Tibial artery (tissue), 4 donors: ENCODE data around the gene TLN1.
A peak's percentile ranks its signal among the peaks of the same experiment; 100 is the strongest.

Experiments
- DNase-seq, 2 donors: peaks; one replicate each; pipeline ENCODE4 v3.0.0-alpha.2; 2019
- H3K27ac ChIP-seq, 2 donors: fragments of 200-600 bp; sonication (generic) in 1 of 2; 1 replicate in 1 of 2; 2 replicates in 1 of 2; pipeline ENCODE4 v1.5.1; 2018 to 2019; ENCODE audit warnings: mild to moderate bottlenecking in 1 of 2
- H3K27me3 ChIP-seq, 2 donors: fragments of 200-600 bp; sonication (generic) in 1 of 2; one replicate each; pipeline versions ENCODE4 v1.5.1 to v1.6.0; 2016 to 2019
- H3K36me3 ChIP-seq, 3 donors: fragments of 200-600 bp; sonication (generic) in 2 of 3; one replicate each; pipeline ENCODE4 v1.5.1; 2016 to 2019; ENCODE audit warnings: mild to moderate bottlenecking in 2 of 3
- H3K4me1 ChIP-seq, 4 donors: fragments of 200-600 bp; sonication (generic) in 2 of 4; 1 replicate in 3 of 4; 2 replicates in 1 of 4; pipeline ENCODE4 v1.5.1; 2016 to 2019
- H3K4me3 ChIP-seq, 2 donors: fragments of 200-600 bp; sonication (generic) in 1 of 2; 1 replicate in 1 of 2; 2 replicates in 1 of 2; pipeline ENCODE4 v1.5.1; 2018 to 2019; ENCODE audit warnings: mild to moderate bottlenecking in 2 of 2
- H3K9me3 ChIP-seq, 3 donors: fragments of 200-600 bp; sonication (generic) in 1 of 3; one replicate each; pipeline ENCODE4 v1.5.1; 2016 to 2019
- intact Hi-C: fragments of 100-400 bp; cut with DNase I; formaldehyde crosslinking; loops from one replicate; pipeline ENCODE4 v1.15.0; 2023; ENCODE audit warnings: low total_unique reads
- TF ChIP-seq, protein P1 (sequence below), 2 experiments: fragments of 200-600 bp in 1 of 2; fragments of 450-650 bp in 1 of 2; IDR thresholded peaks; one replicate each; pipeline ENCODE4 v1.5.1; 2017 to 2019; ENCODE audit warnings: antibody characterized with exemption in 2 of 2, mild to moderate bottlenecking in 1 of 2, moderate library complexity in 1 of 2

Gene TLN1

DNA sequence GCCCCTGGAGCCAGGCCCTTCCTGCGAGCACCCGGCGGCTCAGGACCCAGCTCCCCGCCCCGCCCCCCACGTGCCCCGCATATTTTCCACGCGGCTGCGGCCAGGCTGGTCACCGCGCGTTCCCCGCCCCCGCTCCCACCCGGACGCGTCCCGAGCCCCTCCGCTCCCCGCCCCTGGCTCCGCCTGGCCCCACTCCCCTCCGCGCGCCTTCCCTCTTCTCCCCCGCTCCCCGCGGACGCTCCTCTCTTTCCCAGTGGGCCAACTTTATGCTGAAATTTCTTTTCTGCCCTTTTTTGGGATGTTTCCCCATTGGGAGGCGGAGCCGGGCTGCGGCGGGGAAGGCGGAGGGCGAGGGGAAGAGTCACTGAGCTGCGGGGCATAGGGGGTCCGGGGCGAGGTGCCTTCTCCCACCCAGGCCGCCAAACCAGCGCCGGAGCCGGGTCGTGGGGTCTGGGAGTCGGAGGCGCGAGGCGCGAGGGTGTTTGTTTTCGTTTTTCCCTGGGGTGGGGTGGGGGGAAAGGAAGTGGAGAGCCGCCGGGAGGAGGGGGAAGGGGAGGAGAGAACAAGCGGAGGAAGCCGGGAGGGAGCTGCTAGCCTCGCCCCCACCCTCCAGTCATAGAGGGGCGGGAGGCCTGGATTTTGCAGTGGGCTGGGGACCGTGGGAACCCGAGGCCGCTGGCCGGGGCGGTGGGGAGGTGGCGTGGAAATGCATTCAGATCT lies 41.2 kb downstream of the TLN1 start:
- peak overlapping the region; percentile 96 to 97 for H3K27ac ChIP-seq
- TF ChIP-seq, protein P1, sequence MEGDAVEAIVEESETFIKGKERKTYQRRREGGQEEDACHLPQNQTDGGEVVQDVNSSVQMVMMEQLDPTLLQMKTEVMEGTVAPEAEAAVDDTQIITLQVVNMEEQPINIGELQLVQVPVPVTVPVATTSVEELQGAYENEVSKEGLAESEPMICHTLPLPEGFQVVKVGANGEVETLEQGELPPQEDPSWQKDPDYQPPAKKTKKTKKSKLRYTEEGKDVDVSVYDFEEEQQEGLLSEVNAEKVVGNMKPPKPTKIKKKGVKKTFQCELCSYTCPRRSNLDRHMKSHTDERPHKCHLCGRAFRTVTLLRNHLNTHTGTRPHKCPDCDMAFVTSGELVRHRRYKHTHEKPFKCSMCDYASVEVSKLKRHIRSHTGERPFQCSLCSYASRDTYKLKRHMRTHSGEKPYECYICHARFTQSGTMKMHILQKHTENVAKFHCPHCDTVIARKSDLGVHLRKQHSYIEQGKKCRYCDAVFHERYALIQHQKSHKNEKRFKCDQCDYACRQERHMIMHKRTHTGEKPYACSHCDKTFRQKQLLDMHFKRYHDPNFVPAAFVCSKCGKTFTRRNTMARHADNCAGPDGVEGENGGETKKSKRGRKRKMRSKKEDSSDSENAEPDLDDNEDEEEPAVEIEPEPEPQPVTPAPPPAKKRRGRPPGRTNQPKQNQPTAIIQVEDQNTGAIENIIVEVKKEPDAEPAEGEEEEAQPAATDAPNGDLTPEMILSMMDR (IDR thresholded peaks at IDR 0.05) = no peak
- peak overlapping the region; percentile 93 to 94 for H3K4me3 ChIP-seq
- intact Hi-C loops = loop anchor here (5.0 kb wide), 1 partner anchor 37 kb away; no protein-coding TSS in a partner anchor
- no peaks in the 10 kb centered on the region for H3K27me3 ChIP-seq
- H3K36me3 ChIP-seq = peaks cover 30 to 38% (median 36%) of the 10 kb centered on the region in 3 donors
- H3K4me1 ChIP-seq = peaks cover 0 to 52% (median 16%) of the 10 kb centered on the region in 4 donors
- no peaks in the 10 kb centered on the region for H3K9me3 ChIP-seq
- peak; percentile 80 to 96 for DNase-seq

DNA sequence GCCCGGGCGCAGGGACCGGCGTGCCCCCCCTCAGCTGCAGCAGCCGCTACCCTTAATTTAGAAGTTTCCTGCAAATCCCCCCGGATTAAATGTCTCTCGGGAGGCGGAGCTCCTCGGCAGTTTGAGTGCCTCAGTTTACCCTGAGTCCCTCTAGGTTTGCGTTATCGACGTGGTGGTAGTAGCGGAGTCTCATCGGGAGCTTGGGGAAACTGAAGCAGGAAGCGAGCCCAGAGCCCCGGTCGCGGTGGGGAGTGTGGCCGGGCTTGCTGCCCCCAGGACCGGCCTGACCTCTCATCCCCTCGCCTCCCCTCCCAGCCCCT lies 41.7 kb downstream of the TLN1 start:
- Histone ChIP-seq H3K4me3 (peak overlapping the region; percentile 93 to 94), H3K9me3 (no peaks in the 10 kb centered on the region), H3K27me3 (no peaks in the 10 kb centered on the region), H3K4me1 (peaks cover 0 to 52% (median 16%) of the 10 kb centered on the region in 4 donors), H3K36me3 (peaks cover 35 to 42% (median 41%) of the 10 kb centered on the region in 3 donors), H3K27ac (peak overlapping the region; percentile 96 to 97)
- intact Hi-C loops = loop anchor here (5.0 kb wide), 1 partner anchor 37 kb away; no protein-coding TSS in a partner anchor
- DNase-seq = no peak
- TF ChIP-seq, protein P1 (IDR thresholded peaks at IDR 0.05) = no peak

DNA sequence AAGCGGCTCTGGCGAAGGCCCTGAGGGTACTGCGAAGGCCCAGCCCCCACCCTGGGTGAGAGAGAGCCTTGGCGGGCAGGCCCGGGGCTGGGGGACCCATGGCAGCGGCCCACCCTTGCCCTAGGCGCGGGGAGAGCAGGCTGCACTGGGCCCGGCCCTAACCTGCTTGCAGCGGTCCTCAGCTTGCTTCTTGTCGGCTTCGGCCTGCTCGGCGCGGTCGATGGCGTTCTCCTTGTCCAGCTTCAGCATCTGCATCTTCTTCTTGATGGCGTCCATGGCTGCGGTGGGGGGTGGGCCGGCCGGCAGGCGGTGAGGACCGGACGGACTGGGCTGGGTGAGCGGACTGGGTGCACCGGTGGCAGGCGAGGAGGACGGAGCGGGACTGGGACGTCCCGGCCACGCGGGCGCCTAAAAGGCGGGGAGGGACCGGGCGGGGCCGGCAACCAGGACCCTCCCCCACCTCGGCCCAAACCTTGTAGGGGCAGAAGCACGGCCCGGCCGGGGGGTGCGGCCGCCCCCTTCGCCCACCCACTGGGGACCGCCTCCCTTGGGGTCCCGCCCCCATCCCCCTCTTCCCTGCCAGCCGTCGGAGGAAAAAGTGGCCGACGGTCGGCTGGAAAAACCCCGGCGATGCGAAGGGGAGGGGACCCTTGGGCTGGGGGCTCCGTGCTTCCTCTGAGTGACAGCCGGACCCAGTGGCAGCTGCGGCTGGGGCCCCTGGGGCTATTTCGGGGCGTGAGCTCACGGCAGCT lies 42.3 kb downstream of the TLN1 start, which contains the start of gene TPM2:
Gene TPM2, minus strand, starts transcription at position 384 of the 752 bp plus-strand sequence. Its CDS starts 108 bp downstream, at position 276.
- H3K4me3 ChIP-seq = peak within 1 kb of the TSS; percentile 93 to 94
- TF ChIP-seq, protein P1 (IDR thresholded peaks at IDR 0.05) = no peak
- intact Hi-C loops = loop anchor here (5.0 kb wide), 1 partner anchor 38 kb away; no protein-coding TSS in a partner anchor
- no peaks in the 10 kb centered on the region for H3K27me3 ChIP-seq
- peak within 1 kb of the TSS; percentile 96 to 97 for H3K27ac ChIP-seq
- peak; percentile 80 to 96 for DNase-seq
- H3K36me3 ChIP-seq = peaks cover 41 to 47% (median 46%) of the 10 kb centered on the region in 3 donors
- H3K9me3 ChIP-seq = no peaks in the 10 kb centered on the region
- peaks cover 0 to 52% (median 18%) of the 10 kb centered on the region in 4 donors for H3K4me1 ChIP-seq

DNA sequence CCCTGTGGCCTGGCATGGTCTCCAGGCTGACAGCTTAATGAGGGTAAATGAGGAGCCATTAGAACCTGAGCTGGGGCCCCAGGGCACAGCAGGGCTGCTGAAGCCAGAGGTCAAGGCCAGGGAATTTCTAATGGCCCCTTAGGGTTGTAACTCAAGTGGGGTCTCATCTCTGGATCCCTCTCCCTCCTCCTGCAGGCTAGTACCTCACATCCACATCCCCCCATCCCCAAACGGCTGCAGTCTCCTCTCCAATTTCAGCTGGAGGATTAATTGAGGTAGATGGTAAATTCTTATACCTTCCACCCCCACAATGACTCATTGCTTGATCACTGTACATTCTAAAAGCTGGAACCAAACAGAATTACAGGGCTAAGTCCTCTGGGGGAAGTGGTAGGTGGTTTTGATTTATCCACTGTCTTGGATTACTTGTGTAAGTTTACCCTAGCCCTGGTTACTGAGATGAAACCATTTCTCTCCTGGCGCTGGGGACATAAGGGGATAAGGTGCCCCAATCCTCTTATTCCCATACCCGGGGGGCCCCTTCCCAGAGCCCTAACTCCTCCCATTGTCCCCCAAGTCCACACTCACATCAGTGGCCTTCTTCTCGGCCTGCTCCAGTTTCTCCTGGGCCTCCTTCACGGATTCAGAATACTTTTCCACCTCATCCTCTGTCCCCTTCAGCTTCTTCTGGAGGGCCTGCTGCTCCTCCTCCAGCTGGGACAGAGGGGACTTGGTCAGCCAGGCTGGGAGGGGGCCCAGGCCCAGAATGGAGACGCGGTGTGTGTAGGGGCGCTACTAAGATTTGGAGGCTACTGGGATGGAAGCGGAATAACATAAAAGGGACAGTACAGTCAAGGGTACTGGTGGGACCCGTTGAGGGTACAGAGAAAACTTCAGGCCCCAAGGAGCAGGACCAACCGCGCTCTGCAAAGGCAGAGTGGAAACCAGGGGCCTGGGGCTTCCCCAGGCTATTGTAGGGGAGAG lies 43.1 kb downstream of the TLN1 start:
- H3K9me3 ChIP-seq = no peaks in the 10 kb centered on the region
- no peaks in the 10 kb centered on the region for H3K27me3 ChIP-seq
- DNase-seq = no peak
- H3K4me3 ChIP-seq = peak overlapping the region; percentile 93 to 94
- peaks cover 0 to 52% (median 18%) of the 10 kb centered on the region in 4 donors for H3K4me1 ChIP-seq
- peaks cover 49 to 56% (median 55%) of the 10 kb centered on the region in 3 donors for H3K36me3 ChIP-seq
- TF ChIP-seq, protein P1 (IDR thresholded peaks at IDR 0.05) = no peak
- H3K27ac ChIP-seq = peak overlapping the region; percentile 96 to 97
- intact Hi-C loops = no loop called here
